Uterus (tissue), 4 donors: Measurements from ENCODE around the gene SDHAF2. TPM values are rescaled to one million over a fixed set of nuclear protein-coding genes. Genes with fewer than 3 reads are reported as not detected.
"Not testable (repeated sequence)": the region's sequence is repeated elsewhere in the genome, so short reads cannot be mapped to it uniquely, and the experiment has no call there.

ENCODE experiments used
- DNase-seq, 2 donors: peaks; one replicate each; pipeline ENCODE4 v3.0.0-alpha.2; 2019 to 2020
- H3K27ac ChIP-seq, 2 donors: fragments of 200-600 bp; sonication (generic); 1 replicate in 1 of 2; 2 replicates in 1 of 2; pipeline ENCODE4 v1.5.1; 2016 to 2018
- H3K27me3 ChIP-seq, 2 donors: fragments of 200-600 bp; sonication (generic); one replicate each; pipeline ENCODE4 v1.5.1; 2018 to 2019; ENCODE audit warnings: control low read depth in 1 of 2
- H3K36me3 ChIP-seq, 2 donors: fragments of 200-600 bp; sonication (generic); one replicate each; pipeline ENCODE4 v1.5.1; 2019; ENCODE audit warnings: control low read depth in 1 of 2
- H3K4me1 ChIP-seq, 2 donors: fragments of 200-600 bp; sonication (generic); one replicate each; pipeline ENCODE4 v1.5.1; 2018 to 2019; ENCODE audit warnings: control low read depth in 1 of 2
- H3K4me3 ChIP-seq, 2 donors: fragments of 200-600 bp; sonication (generic); 1 replicate in 1 of 2; 2 replicates in 1 of 2; pipeline ENCODE4 v1.5.1; 2018 to 2019; ENCODE audit warnings: mild to moderate bottlenecking in 1 of 2
- H3K9me3 ChIP-seq, 2 donors: fragments of 200-600 bp; sonication (generic); one replicate each; pipeline ENCODE4 v1.5.1; 2019; ENCODE audit warnings: control low read depth in 1 of 2
- CTCF ChIP-seq, 4 experiments: fragments of 200-600 bp in 2 of 4; fragments of 450-650 bp in 2 of 4; sonication (generic) in 2 of 4; IDR thresholded peaks; one replicate each; pipeline ENCODE4 v1.5.1; 2016 to 2019; ENCODE audit warnings: antibody characterized with exemption in 4 of 4, mild to moderate bottlenecking in 2 of 4, moderate library complexity in 1 of 4
- POLR2A ChIP-seq, 2 donors: fragments of 450-650 bp; IDR thresholded peaks; one replicate each; pipeline ENCODE4 v1.6.1; 2016; ENCODE audit warnings: antibody characterized with exemption in 2 of 2, mild to moderate bottlenecking in 1 of 2, moderate library complexity in 1 of 2
- intact Hi-C: fragments of 100-400 bp; cut with DNase I; formaldehyde crosslinking; loops from one replicate; pipeline ENCODE4 v1.15.1; 2023; ENCODE audit warnings: low total_unique reads
- total RNA-seq, 4 donors: library from RNA; depleted of rRNA in 3 of 4; stranded (reverse); fragments of >200 nt in 3 of 4; gene quantifications; one replicate each; pipeline versions ENCODE4 v1.1.0 to v1.2.4, GENCODE V29; 2014 to 2023
- donor health status: DM: yes; HTN: yes; CAD: no.

SDHAF2 gene
- total RNA-seq, 4 donors from 2014 or later: 2.8 to 43.9 (median 16.1) TPM

- intact Hi-C loops: no loop called here
- Histone ChIP-seq H3K9me3 (no peaks in the 10 kb centered on the region), H3K36me3 (no peaks in the 10 kb centered on the region), H3K27ac (no peak overlapping the region), H3K4me3 (no peak overlapping the region), H3K4me1 (no peaks in the 10 kb centered on the region), H3K27me3 (no peaks in the 10 kb centered on the region)
- TF ChIP-seq CTCF (IDR thresholded peaks at IDR 0.05) (no peak), POLR2A (IDR thresholded peaks at IDR 0.05) (no peak)
- no peak for DNase-seq
Observed at GRCh38 chr11:61418136-61418535, 11.8 kb upstream of the SDHAF2 start.

DNA sequence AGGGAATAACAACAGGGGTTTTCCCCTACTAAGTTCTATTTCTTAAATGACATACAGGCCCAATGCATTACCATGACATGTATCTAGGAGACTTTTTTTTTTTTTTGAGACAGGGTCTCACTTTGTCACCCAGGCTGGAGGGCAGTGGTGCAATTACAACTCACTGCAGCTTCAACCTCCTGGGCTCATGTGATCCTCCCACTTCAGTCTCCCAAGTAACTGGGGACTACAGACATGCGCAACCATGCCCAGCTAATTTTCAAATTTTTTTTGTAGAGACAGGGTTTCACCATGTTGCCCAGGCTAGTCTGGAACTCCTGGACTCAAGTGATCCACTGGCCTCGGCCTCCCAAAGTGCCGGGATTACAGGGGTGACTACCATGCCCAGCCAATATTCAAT is 7.7 kb upstream of the SDHAF2 start:
- H3K27ac ChIP-seq: no peak overlapping the region
- no peak for DNase-seq
- H3K36me3 ChIP-seq: no peaks in the 10 kb centered on the region
- no peak overlapping the region for H3K4me3 ChIP-seq
- TF ChIP-seq CTCF (IDR thresholded peaks at IDR 0.05): no peak
- TF ChIP-seq POLR2A (IDR thresholded peaks at IDR 0.05): no peak
- intact Hi-C loops: no loop called here
- no peaks in the 10 kb centered on the region for H3K9me3 ChIP-seq
- peaks cover 0 to 5% of the 10 kb centered on the region in 2 donors for H3K4me1 ChIP-seq
- no peaks in the 10 kb centered on the region for H3K27me3 ChIP-seq

DNA sequence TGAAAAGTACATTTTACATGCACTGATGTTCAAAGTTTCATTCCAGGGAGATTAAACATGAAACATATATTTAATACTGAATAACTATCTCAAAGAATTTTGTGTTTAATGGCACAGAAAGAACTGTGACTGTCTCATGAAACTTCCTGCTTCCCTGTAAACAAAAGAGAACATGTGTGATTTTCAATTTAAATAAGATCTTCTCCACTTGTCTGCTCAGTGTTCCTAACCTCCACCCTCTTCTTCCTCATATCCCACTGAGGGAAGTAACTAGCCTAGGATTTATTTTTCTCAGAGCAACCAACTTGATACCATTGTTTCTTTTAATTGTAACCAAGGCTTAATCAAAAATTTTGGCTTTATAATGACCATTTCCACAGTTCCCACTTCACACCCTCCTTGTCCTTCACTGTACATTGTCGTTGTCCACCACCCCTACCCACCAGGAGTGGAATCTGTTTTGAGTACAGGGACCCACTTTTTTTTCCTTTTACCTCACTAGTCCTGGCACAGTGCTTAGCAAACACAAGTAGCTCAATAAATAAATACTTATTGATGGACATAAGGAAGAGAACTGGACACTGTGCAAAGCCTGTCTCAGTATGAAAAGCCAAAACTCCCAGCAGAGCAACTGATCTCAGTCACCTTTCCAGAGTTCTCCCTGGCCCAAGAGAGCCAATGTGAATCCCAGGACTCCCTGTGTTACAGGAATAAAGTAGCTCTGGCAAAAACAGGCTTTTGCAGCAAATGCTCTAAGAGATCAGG is 4.4 kb upstream of the SDHAF2 start:
- Histone ChIP-seq H3K9me3 (no peaks in the 10 kb centered on the region), H3K4me3 (no peak overlapping the region), H3K36me3 (no peaks in the 10 kb centered on the region), H3K27me3 (no peaks in the 10 kb centered on the region), H3K27ac (no peak overlapping the region), H3K4me1 (peaks cover 2 to 12% of the 10 kb centered on the region in 2 donors)
- intact Hi-C loops: no loop called here
- no peak for TF ChIP-seq CTCF (IDR thresholded peaks at IDR 0.05)
- TF ChIP-seq POLR2A (IDR thresholded peaks at IDR 0.05): no peak
- DNase-seq: no peak

DNA sequence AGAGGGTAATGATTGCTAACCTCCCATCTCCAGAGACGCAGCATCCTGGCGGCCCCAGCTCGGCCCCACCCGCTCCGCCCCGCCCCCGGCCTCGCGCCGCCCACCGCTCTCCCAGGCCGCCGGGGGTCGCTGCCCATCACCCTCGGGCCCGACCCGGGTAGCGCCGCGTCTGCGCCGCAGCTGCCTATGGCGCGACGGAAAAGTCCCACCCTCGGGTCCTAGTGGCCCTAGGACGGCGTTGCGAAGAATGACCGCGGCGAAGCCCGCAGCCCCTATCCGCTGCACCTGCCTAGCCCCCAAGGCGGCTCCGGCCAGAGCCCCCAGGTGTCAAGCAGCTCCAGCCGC is 606 bp upstream of the SDHAF2 start:
- Histone ChIP-seq H3K36me3 (no peaks in the 10 kb centered on the region), H3K27ac (peak overlapping the region; percentile 93), H3K4me1 (peaks cover 3 to 12% of the 10 kb centered on the region in 2 donors), H3K4me3 (peak overlapping the region; percentile 87 to 88), H3K27me3 (no peaks in the 10 kb centered on the region), H3K9me3 (no peaks in the 10 kb centered on the region)
- DNase-seq: peak; percentile 31 to 58
- TF ChIP-seq CTCF (IDR thresholded peaks at IDR 0.05) (peak in 1 of 4 experiments; percentile 6), POLR2A (IDR thresholded peaks at IDR 0.05) (no peak)
- intact Hi-C loops: no loop called here

- H3K36me3 ChIP-seq, H3K9me3 ChIP-seq, DNase-seq, H3K27me3 ChIP-seq, intact Hi-C loops: not testable (repeated sequence)
- Histone ChIP-seq H3K4me1 (peaks cover 3 to 11% of the 10 kb centered on the region in 2 donors), H3K27ac (peak overlapping the region in 1 of 2 donors; percentile 93), H3K4me3 (peak overlapping the region; percentile 87 to 88)
Observed at GRCh38 chr11:61430839-61431238, 915 bp downstream of the SDHAF2 start.
